MCF 10A (cell line): ENCODE data around the gene SLC1A6. TPM values are rescaled to one million over a fixed set of nuclear protein-coding genes. Genes with fewer than 3 reads are reported as not detected.

Experiments
- BruUV-seq: library from RNA; stranded (reverse); fragments of 400-500 nt; replicated peaks from 2 replicates; lab custom pipeline; 2021; lab: Mats Ljungman, UMichigan
- CTCF ChIA-PET: fragments of 300-600 bp; sonication (Branson Sonifier 250); formaldehyde crosslinking; extraction: SDS; loops from one replicate; lab custom pipeline; 2021; ENCODE audit warnings: antibody characterized with exemption, inconsistent platforms; lab: Yijun Ruan, JAX
- POLR2A ChIA-PET: fragments of 300-600, 350-650 bp; sonication (Branson Sonifier 250); formaldehyde crosslinking; extraction: SDS; loops from one replicate; lab custom pipeline; 2020; ENCODE audit warnings: antibody characterized with exemption, inconsistent platforms; lab: Yijun Ruan, JAX
- DNase-seq: peaks from one replicate; pipeline ENCODE4 v3.0.0-alpha.2; 2018; ENCODE audit not compliant: unreplicated experiment
- H3K27ac Mint-ChIP-seq: one replicate; pipeline ENCODE4 v1.8.0; 2022; ENCODE audit warnings: mild to moderate bottlenecking, low read depth, mixed read lengths; ENCODE audit not compliant: unreplicated experiment
- H3K27me3 Mint-ChIP-seq: one replicate; pipeline ENCODE4 v1.8.0; 2022; ENCODE audit warnings: mixed read lengths; ENCODE audit not compliant: insufficient read depth, unreplicated experiment
- H3K36me3 Mint-ChIP-seq: one replicate; pipeline ENCODE4 v1.8.0; 2022; ENCODE audit warnings: mild to moderate bottlenecking, moderate library complexity, mixed read lengths; ENCODE audit not compliant: insufficient read depth, unreplicated experiment
- H3K4me1 Mint-ChIP-seq: one replicate; pipeline ENCODE4 v1.8.0; 2022; ENCODE audit warnings: mixed read lengths; ENCODE audit not compliant: insufficient read depth, unreplicated experiment
- H3K4me3 Mint-ChIP-seq: one replicate; pipeline ENCODE4 v1.8.0; 2022; ENCODE audit warnings: mild to moderate bottlenecking, moderate library complexity, mixed read lengths; ENCODE audit not compliant: unreplicated experiment
- H3K9me3 Mint-ChIP-seq: one replicate; pipeline ENCODE4 v1.8.0; 2022; ENCODE audit warnings: mixed read lengths; ENCODE audit not compliant: unreplicated experiment
- CTCF ChIP-seq: fragments of 200-600 bp; IDR thresholded peaks from one replicate; pipeline ENCODE4 v1.8.0; 2022; ENCODE audit warnings: antibody characterized with exemption, mild to moderate bottlenecking; ENCODE audit not compliant: unreplicated experiment
- intact Hi-C: fragments of 100-400 bp; cut with micrococcal nuclease; formaldehyde crosslinking; loops from 2 replicates; pipeline ENCODE4 v1.14.1; 2022
- total RNA-seq: library from RNA; stranded (reverse); gene quantifications from 2 replicates; pipeline ENCODE4 v1.2.3, GENCODE V29; 2022

SLC1A6 gene
- total RNA-seq, 1 experiment from 2014 or later = not detected

- Mint-ChIP-seq H3K4me3 (no peak overlapping the region), H3K9me3 (peaks cover 13% of the 10 kb centered on the region), H3K36me3 (no peaks in the 10 kb centered on the region), H3K27ac (no peak overlapping the region), H3K27me3 (no peaks in the 10 kb centered on the region), H3K4me1 (no peaks in the 10 kb centered on the region)
- CTCF ChIA-PET = no interaction called here
- intact Hi-C loops = no loop called here
- POLR2A ChIA-PET = no interaction called here
- TF ChIP-seq CTCF = no peak
- no TSS peak for BruUV-seq
- no peak for DNase-seq
Measured at GRCh38 chr19:15010501-15011300, 31.0 kb upstream of the SLC1A6 start.

GRCh38 chr19:15008308-15008707 lies 28.6 kb upstream of the SLC1A6 start:
- no peak for DNase-seq
- Mint-ChIP-seq H3K36me3 (no peaks in the 10 kb centered on the region), H3K27ac (no peak overlapping the region), H3K4me1 (no peaks in the 10 kb centered on the region), H3K9me3 (peaks cover 7% of the 10 kb centered on the region), H3K27me3 (no peaks in the 10 kb centered on the region), H3K4me3 (no peak overlapping the region)
- ChIA-PET POLR2A (no interaction called here), CTCF (interaction anchor here (0.5 kb wide), 1 partner anchor 151 kb away, joined by 3 read pairs; no protein-coding TSS in a partner anchor)
- no TSS peak for BruUV-seq
- intact Hi-C loops = no loop called here
- TF ChIP-seq CTCF = no peak

GRCh38 chr19:14997981-14998380 lies 18.3 kb upstream of the SLC1A6 start:
- TF ChIP-seq CTCF = no peak
- Mint-ChIP-seq H3K27me3 (no peaks in the 10 kb centered on the region), H3K36me3 (no peaks in the 10 kb centered on the region), H3K27ac (no peak overlapping the region), H3K4me3 (no peak overlapping the region), H3K9me3 (no peaks in the 10 kb centered on the region), H3K4me1 (no peaks in the 10 kb centered on the region)
- POLR2A ChIA-PET = no interaction called here
- CTCF ChIA-PET = no interaction called here
- no TSS peak for BruUV-seq
- DNase-seq = no peak
- intact Hi-C loops = no loop called here

- H3K27ac Mint-ChIP-seq = no peak overlapping the region
- no peak for DNase-seq
- peaks cover 5% of the 10 kb centered on the region for H3K9me3 Mint-ChIP-seq
- intact Hi-C loops = no loop called here
- H3K27me3 Mint-ChIP-seq = no peaks in the 10 kb centered on the region
- no peak overlapping the region for H3K4me3 Mint-ChIP-seq
- ChIA-PET CTCF (no interaction called here), POLR2A (no interaction called here)
- no peak for TF ChIP-seq CTCF
- H3K36me3 Mint-ChIP-seq = no peaks in the 10 kb centered on the region
- BruUV-seq = no TSS peak
- H3K4me1 Mint-ChIP-seq = no peaks in the 10 kb centered on the region
Measured at GRCh38 chr19:14992780-14993179, 13.1 kb upstream of the SLC1A6 start.
